DMS79 (cell line): ENCODE results near the gene SLC36A3.
"Not testable (repeated sequence)": the region's sequence is repeated elsewhere in the genome, so short reads cannot be mapped to it uniquely, and the experiment has no call there.

Experiments used
- DNase-seq: peaks from one replicate; lab custom pipeline; 2025; lab: John Stamatoyannopoulos, UW

The SLC36A3 gene

DNA sequence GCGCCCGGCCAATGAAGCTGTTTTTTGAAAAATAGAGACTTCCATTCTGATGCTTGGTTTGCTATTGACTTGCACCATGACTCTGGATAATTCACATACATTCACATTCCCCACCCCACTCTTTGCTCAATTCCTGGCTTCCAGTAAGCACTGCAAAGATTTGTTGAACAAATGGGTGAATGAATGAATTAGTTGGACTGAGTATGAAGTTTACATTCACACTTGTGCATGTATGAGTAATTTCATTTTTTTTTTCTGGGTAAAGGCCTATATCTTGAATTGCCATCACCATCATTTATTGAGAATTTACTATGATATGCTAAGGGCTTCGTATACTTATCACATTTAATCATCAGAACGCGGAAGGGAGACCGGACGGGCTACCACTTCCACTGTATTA lies 65.9 kb downstream of the SLC36A3 start:
- DNase-seq: no peak

DNA sequence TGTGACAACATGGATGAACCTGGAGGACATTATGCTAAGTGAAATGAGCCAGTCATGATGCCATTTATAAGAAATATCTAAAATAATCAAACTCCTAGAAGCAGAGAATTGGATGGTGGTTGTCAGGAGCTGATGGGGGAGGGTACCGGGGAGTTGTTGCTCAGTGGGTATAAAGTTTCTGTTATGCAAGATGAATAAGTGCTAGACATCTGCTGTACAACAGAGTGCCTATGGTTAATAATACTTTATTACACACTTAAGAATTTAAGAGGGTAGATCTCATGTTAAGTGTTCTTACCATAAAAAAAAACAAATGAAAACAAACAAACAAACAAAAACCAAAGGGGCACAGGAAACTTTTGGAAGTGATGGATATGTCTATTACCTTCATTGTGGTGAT lies 66.7 kb downstream of the SLC36A3 start:
- peak; percentile 15 for DNase-seq

- not testable (repeated sequence) for DNase-seq
These were observed 68.4 kb downstream of the SLC36A3 start for GRCh38 chr5:151235239-151235571.

DNA sequence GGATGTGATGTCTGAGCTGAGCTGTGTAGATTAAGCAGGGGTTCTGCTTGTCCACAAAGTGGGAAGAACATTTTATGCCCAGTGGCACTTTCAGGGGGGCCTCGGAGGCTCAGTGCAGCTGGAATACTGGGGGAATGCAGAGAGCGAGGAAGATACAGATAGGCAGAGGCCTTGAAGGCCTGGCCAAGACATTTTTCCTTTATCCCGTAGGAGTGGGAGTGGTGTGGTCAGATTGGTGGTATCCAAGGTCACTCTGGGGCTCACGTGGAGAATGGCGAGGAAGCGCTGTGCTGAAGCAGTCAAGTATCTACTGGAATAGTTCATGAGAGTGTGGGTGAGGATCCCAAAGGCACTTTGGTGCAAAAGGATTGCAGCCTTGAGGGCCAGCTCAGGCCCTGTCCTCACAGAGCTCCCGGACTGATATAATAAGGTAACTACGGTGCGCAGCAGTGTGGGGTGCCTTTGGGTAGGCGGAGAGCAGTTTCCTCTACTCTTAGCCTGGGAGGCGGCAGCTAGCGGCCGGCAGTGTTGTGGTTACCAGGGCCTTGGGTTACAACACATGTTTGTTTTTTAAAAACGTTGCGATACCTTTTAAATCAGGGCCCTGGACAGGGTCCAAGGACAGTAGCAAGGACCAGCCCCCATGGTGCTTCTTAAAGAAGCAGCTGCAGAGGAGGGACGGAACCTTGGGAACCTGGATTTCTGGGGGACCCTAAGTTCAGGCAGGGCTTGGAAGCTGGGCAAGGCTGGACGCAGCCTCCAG lies 68.9 kb downstream of the SLC36A3 start:
- DNase-seq: no peak

GRCh38 chr5:151233616-151234085 lies 69.9 kb downstream of the SLC36A3 start:
- DNase-seq: no peak

DNA sequence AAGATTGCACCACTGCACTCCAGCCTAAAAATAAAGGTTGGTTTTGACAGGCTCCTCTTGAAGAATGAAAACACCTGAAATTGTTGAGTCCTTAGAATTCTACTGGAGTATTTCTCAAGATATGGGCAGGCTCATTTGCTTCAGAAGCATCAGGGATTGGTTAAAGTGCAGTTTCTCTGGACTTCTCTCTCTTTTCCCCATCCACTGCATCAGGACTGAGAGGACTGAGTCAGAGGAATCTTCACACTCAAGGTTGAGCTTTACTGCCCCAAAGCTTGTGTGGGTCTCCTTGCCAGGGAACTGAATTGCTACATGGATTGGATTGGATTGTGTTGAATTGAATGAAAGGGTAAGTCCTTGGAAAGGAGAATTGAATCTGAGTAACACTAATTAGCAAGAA lies 72.2 kb downstream of the SLC36A3 start:
- DNase-seq: no peak

DNA sequence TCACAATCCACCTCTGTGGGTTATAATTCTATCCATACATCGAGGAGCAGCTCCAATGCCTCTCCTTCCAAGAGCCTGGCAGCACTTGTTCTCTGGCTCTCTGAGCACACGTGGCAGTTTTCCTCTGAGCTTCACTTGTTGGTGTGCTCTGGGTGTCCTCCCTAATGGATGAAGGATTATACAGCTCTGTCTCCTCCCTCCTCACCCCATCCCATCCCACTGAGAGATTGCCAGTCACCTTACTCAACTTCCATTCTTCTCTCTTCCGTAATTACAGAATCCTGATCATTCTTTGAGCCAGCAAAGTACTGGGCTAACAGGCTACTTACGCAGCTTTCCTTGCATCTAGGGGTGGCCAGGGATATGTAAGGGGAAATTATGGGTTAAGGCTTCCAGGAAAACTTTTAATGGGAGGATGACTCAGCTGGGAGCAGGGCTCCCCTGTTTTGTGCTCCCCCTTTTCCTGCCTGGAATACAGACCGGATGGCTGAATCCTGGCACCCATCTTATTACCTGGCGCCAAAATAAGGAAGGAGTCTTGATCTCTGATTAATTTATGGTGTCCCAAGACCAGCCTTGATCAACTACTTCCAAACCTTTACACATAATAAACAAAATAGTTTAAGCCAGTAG lies 73.4 kb downstream of the SLC36A3 start:
- DNase-seq: no peak

DNA sequence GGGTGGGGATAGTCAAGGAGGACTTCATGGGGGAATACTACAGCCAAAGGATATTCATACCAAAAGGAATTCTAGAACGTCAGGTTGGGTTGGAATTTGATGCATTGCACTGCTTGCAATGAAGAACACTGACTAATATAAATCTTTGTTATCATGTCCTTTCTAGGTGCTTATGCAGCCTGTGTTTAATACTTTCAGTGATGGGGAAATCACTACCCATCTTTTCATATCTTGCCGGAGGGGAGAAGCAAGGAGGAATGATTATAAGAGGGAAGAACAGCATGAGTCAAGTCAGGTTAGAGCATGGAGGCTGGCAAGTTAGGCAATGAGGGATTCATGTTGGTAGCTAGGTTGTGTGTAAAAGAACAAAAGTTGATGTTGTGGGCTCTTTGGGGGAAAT lies 74.6 kb downstream of the SLC36A3 start:
- DNase-seq: no peak

GRCh38 chr5:151227918-151228447 lies 75.6 kb downstream of the SLC36A3 start:
- DNase-seq: no peak
